Skeletal muscle satellite cell (primary cell): ENCODE data around the gene CHST9.
"Not testable (repeated sequence)": the region's sequence is repeated elsewhere in the genome, so short reads cannot be mapped to it uniquely, and the experiment has no call there.

ENCODE experiments used
- H3K27me3 ChIP-seq: 2 replicates; pipeline ENCODE4 v1.7.0; 2013; ENCODE audit warnings: low read length; ENCODE audit not compliant: control insufficient read depth, insufficient read depth
- H3K36me3 ChIP-seq: 2 replicates; pipeline ENCODE4 v1.7.0; 2013; ENCODE audit warnings: mild to moderate bottlenecking, control low read depth, low read length; ENCODE audit not compliant: insufficient read depth
- H3K4me1 ChIP-seq: 2 replicates; pipeline ENCODE4 v1.7.0; 2013; ENCODE audit warnings: low read length; ENCODE audit not compliant: control insufficient read depth, insufficient read depth
- H3K4me2 ChIP-seq: 2 replicates; pipeline ENCODE4 v1.7.0; 2013; ENCODE audit warnings: mild to moderate bottlenecking, low read length
- H3K4me3 ChIP-seq: 2 replicates; pipeline ENCODE4 v1.7.0; 2013; ENCODE audit warnings: low read length
- H3K9ac ChIP-seq: 2 replicates; pipeline ENCODE4 v1.7.0; 2013; ENCODE audit warnings: mild to moderate bottlenecking, low read depth, low read length, moderate library complexity
- H3K9me3 ChIP-seq: replicated peaks from 2 replicates; pipeline ENCODE4 v1.7.0; 2013; ENCODE audit warnings: mild to moderate bottlenecking, control low read depth, low read length

CHST9 gene

GRCh38 chr18:26993568-26993967 is 191.5 kb downstream of the CHST9 start:
- Histone ChIP-seq H3K4me3 (no peak overlapping the region), H3K36me3 (no peaks in the 10 kb centered on the region), H3K27me3 (no peaks in the 10 kb centered on the region), H3K4me2 (no peak overlapping the region), H3K9ac (no peak overlapping the region), H3K4me1 (no peaks in the 10 kb centered on the region), H3K9me3 (no peaks in the 10 kb centered on the region)

DNA sequence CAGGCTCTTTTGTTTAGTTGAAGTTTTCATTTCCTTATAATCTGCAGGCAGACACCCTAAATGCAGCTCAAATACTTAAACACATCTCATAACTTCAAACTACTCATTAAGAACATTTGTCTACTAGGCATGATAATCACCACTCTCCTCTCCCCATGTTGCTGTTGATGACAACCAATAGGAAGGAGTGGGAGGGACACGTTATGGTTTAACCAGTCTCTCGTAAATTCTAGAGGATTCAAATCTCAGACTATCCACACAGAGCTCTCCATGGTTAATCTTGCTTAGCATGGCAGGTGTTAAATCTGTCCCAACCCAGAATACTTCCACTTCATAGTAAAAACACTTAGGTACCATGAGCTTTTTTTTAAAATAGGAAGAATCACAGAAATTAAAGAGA is 192.2 kb downstream of the CHST9 start:
- H3K27me3 ChIP-seq = no peaks in the 10 kb centered on the region
- H3K36me3 ChIP-seq = no peaks in the 10 kb centered on the region
- H3K9me3 ChIP-seq = no peaks in the 10 kb centered on the region
- H3K4me2 ChIP-seq = no peak overlapping the region
- H3K4me3 ChIP-seq = no peak overlapping the region
- no peak overlapping the region for H3K9ac ChIP-seq
- no peaks in the 10 kb centered on the region for H3K4me1 ChIP-seq

DNA sequence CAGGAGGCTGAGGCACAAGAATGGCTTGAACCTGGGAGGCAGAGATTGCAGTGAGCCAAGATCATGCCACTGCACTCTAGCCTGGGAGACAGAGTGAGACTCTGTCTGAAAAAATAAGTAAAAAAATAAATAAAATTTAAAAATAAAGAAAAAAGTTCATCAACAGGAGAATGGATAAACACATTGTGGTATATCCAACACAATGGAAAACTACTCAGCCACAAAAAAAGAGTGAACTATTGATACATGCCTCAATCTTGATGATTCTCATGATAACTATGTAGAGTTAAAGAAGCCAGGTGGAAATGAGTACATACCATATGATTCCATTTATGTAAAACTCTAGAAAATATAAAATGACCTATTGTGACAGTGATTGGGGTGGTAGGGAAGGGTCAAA is 195.3 kb downstream of the CHST9 start:
- H3K27me3 ChIP-seq = no peaks in the 10 kb centered on the region
- no peak overlapping the region for H3K4me3 ChIP-seq
- no peak overlapping the region for H3K9ac ChIP-seq
- no peaks in the 10 kb centered on the region for H3K36me3 ChIP-seq
- no peaks in the 10 kb centered on the region for H3K9me3 ChIP-seq
- no peaks in the 10 kb centered on the region for H3K4me1 ChIP-seq
- no peak overlapping the region for H3K4me2 ChIP-seq

- Histone ChIP-seq H3K9ac (no peak overlapping the region), H3K27me3 (no peaks in the 10 kb centered on the region), H3K4me1 (no peaks in the 10 kb centered on the region), H3K4me3 (no peak overlapping the region), H3K36me3 (no peaks in the 10 kb centered on the region), H3K9me3 (no peaks in the 10 kb centered on the region), H3K4me2 (no peak overlapping the region)
These were observed 203.6 kb downstream of the CHST9 start for GRCh38 chr18:26981360-26982082.

DNA sequence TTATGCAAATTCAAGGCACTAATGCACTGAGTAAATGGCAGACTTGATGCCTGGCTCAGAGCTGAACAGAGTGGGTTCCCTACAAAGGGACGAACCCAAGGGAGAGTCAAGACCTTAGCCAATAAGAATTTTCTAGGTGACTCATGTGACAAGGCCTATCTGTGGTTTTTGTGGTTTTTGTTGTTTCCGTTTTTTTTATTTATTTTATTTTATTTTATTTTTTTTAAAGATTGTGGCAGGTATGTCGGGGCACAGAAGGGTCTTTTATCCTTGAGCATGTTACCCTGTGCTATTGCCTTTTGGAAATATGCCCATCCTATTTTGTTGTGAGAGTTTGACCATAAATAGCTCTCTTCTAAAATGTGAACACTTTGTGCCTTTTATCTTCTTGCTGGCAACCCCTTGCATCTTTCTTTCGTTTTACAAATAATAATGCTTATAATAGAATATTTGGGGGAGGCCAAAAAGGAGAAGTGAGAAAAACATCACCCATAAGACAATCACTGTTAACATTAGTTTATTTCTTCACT is 206.2 kb downstream of the CHST9 start:
- H3K9me3 ChIP-seq = no peaks in the 10 kb centered on the region
- H3K4me3 ChIP-seq = no peak overlapping the region
- H3K9ac ChIP-seq = no peak overlapping the region
- H3K4me2 ChIP-seq = no peak overlapping the region
- no peaks in the 10 kb centered on the region for H3K4me1 ChIP-seq
- no peaks in the 10 kb centered on the region for H3K27me3 ChIP-seq
- H3K36me3 ChIP-seq = no peaks in the 10 kb centered on the region

DNA sequence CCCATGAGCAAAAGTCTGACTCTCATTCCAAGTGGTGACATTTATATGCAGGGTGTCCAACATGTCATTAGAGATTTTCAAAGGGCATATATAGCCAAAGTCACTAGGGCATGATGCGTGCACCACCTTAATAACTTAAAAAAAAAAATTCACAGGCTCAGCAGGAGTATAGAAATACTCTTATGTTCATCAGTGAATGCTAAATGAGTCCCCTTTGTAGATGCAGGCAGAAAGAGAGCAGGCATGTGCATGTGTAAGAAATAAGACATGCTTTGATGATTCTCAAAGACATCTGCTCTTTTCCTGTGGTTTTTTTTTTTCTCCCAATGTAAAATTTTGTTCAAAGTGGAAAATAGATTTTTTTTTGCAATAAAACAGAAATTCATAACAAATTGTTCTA is 207.3 kb downstream of the CHST9 start:
- Histone ChIP-seq H3K27me3 (no peaks in the 10 kb centered on the region), H3K9me3 (no peaks in the 10 kb centered on the region), H3K9ac (no peak overlapping the region), H3K4me2 (no peak overlapping the region), H3K36me3 (no peaks in the 10 kb centered on the region), H3K4me3 (no peak overlapping the region), H3K4me1 (no peaks in the 10 kb centered on the region)

DNA sequence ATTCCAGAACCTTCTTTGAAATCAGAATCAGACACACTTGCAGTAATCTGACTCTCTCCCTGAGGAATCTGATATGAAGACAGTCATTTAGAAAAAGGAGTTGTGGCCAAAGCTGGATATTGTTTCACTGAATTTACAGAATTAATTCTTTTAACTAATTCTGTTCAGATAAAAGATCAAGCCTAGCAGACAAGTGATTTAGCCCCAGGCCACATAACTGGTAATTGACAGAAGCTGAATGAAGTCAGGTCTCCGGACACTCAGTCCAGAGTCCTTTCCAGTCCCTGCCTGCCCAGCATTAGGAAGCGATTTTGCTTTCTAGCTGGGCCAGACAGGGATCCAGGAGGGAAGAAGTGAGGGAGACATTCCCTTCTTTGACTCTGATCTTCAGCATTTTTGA is 208.9 kb downstream of the CHST9 start:
- H3K4me1 ChIP-seq = no peaks in the 10 kb centered on the region
- H3K36me3 ChIP-seq = no peaks in the 10 kb centered on the region
- H3K4me2 ChIP-seq = no peak overlapping the region
- H3K9ac ChIP-seq = no peak overlapping the region
- H3K4me3 ChIP-seq = no peak overlapping the region
- no peaks in the 10 kb centered on the region for H3K27me3 ChIP-seq
- H3K9me3 ChIP-seq = no peaks in the 10 kb centered on the region

- not testable (repeated sequence) for H3K4me2 ChIP-seq, H3K36me3 ChIP-seq, H3K9me3 ChIP-seq, H3K9ac ChIP-seq, H3K4me1 ChIP-seq, H3K27me3 ChIP-seq, H3K4me3 ChIP-seq
These were observed 212.6 kb downstream of the CHST9 start for GRCh38 chr18:26972549-26972948.

DNA sequence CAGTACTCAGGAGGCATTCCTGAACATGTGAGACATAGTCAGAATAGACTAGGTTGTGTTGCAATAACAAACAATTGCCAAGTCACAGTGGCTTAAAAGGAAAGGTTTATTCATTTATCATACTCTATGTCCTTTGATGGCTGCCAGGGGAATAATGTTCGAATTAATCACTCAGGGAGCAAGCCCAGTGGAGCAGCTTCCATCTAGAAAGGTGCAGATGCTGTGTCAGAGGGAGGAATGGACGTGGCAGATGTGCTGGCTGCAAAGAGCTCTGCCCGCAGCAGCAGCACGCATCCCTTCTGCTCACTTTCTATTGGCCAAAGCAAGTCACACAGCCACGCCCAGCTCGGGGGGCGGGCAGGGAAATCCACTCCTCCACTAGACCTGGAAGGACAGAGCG is 213.7 kb downstream of the CHST9 start:
- no peak overlapping the region for H3K9ac ChIP-seq
- H3K4me1 ChIP-seq = no peaks in the 10 kb centered on the region
- H3K36me3 ChIP-seq = no peaks in the 10 kb centered on the region
- H3K4me2 ChIP-seq = no peak overlapping the region
- no peaks in the 10 kb centered on the region for H3K27me3 ChIP-seq
- H3K4me3 ChIP-seq = no peak overlapping the region
- H3K9me3 ChIP-seq = no peaks in the 10 kb centered on the region

- H3K9me3 ChIP-seq = no peaks in the 10 kb centered on the region
- H3K4me2 ChIP-seq = no peak overlapping the region
- no peak overlapping the region for H3K9ac ChIP-seq
- H3K27me3 ChIP-seq = no peaks in the 10 kb centered on the region
- H3K4me1 ChIP-seq = no peaks in the 10 kb centered on the region
- H3K36me3 ChIP-seq = no peaks in the 10 kb centered on the region
- no peak overlapping the region for H3K4me3 ChIP-seq
These were observed 214.5 kb downstream of the CHST9 start for GRCh38 chr18:26970637-26971036.

DNA sequence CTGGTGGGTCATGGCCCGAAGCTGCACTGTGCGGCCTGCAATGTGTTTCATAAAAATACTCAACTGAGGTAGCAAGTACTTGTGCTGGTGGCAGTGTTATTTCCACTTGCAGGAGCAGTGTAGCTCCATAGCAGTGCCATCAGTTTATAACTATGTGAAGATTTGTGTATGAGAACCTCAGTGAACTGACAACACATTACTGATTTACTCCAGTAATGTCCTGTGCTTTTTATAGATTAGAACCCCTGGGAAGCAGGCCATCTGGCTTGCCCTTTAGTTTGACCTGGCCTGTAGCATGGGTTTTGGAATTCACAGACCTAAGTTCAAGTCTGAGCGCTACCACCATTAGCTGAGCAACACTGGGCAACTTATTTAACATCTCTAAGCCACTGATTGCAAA is 219.9 kb downstream of the CHST9 start:
- H3K4me3 ChIP-seq = no peak overlapping the region
- H3K36me3 ChIP-seq = no peaks in the 10 kb centered on the region
- no peaks in the 10 kb centered on the region for H3K9me3 ChIP-seq
- no peak overlapping the region for H3K4me2 ChIP-seq
- no peaks in the 10 kb centered on the region for H3K27me3 ChIP-seq
- no peak overlapping the region for H3K9ac ChIP-seq
- H3K4me1 ChIP-seq = no peaks in the 10 kb centered on the region

- Histone ChIP-seq H3K9ac (no peak overlapping the region), H3K36me3 (no peaks in the 10 kb centered on the region), H3K4me2 (no peak overlapping the region), H3K4me3 (no peak overlapping the region), H3K9me3 (no peaks in the 10 kb centered on the region), H3K4me1 (no peaks in the 10 kb centered on the region), H3K27me3 (no peaks in the 10 kb centered on the region)
These were observed 221.8 kb downstream of the CHST9 start for GRCh38 chr18:26963292-26963691.
